ENCODE measurements around the gene DCP1B.

Gene DCP1B

GRCh38 chr12:2004113-2004929, at the start of gene DCP1B:
TSS of gene DCP1B (minus strand) at chr12:2004457. CDS start at chr12:2004431, 26 bp downstream.
- peak; percentile 94 for FAIRE-seq

- FAIRE-seq: no peak
These were observed 49.4 kb upstream of the DCP1B start for GRCh38 chr12:2053691-2054090.

GRCh38 chr12:2052826-2053678, 48.8 kb upstream of the DCP1B start, which contains the start of gene CACNA1C:
TSS of gene CACNA1C (plus strand) at chr12:2052987. CDS start at chr12:2053563, 576 bp downstream.
- no peak for FAIRE-seq

- no peak for FAIRE-seq
These were observed 47.7 kb upstream of the DCP1B start for GRCh38 chr12:2051700-2052621.

- no peak for FAIRE-seq
These were observed 45.6 kb upstream of the DCP1B start for GRCh38 chr12:2049604-2050540.

- no peak for FAIRE-seq
These were observed 43.5 kb upstream of the DCP1B start for GRCh38 chr12:2047752-2048151.

GRCh38 chr12:2046957-2047356, 42.7 kb upstream of the DCP1B start:
- no peak for FAIRE-seq

GRCh38 chr12:2044165-2044564, 39.9 kb upstream of the DCP1B start:
- FAIRE-seq: no peak

GRCh38 chr12:2043054-2043453, 38.8 kb upstream of the DCP1B start:
- no peak for FAIRE-seq

- FAIRE-seq: no peak
These were observed 34.8 kb upstream of the DCP1B start for GRCh38 chr12:2039034-2039433.

GRCh38 chr12:2035431-2036055, 31.3 kb upstream of the DCP1B start:
- no peak for FAIRE-seq

- FAIRE-seq: no peak
These were observed 30.6 kb upstream of the DCP1B start for GRCh38 chr12:2034633-2035430.

- FAIRE-seq: no peak
These were observed 28.2 kb upstream of the DCP1B start for GRCh38 chr12:2032506-2032905.

GRCh38 chr12:2029851-2030250, 25.6 kb upstream of the DCP1B start:
- FAIRE-seq: no peak

- no peak for FAIRE-seq
These were observed 23.1 kb upstream of the DCP1B start for GRCh38 chr12:2027351-2027750.

- FAIRE-seq: no peak
These were observed 19.1 kb upstream of the DCP1B start for GRCh38 chr12:2023365-2023764.

- FAIRE-seq: no peak
These were observed 16.3 kb upstream of the DCP1B start for GRCh38 chr12:2020511-2020910.

- FAIRE-seq: no peak
These were observed 14.9 kb upstream of the DCP1B start for GRCh38 chr12:2019126-2019525.

GRCh38 chr12:2018391-2018790, 14.1 kb upstream of the DCP1B start:
- FAIRE-seq: no peak
